ENCODE measurements around the gene ANO6. TPM values are rescaled to one million over a fixed set of nuclear protein-coding genes. Genes with fewer than 3 reads are reported as not detected.

ANO6 gene
- total RNA-seq, 1 donor from 2014 or later = 64.1 TPM

DNA sequence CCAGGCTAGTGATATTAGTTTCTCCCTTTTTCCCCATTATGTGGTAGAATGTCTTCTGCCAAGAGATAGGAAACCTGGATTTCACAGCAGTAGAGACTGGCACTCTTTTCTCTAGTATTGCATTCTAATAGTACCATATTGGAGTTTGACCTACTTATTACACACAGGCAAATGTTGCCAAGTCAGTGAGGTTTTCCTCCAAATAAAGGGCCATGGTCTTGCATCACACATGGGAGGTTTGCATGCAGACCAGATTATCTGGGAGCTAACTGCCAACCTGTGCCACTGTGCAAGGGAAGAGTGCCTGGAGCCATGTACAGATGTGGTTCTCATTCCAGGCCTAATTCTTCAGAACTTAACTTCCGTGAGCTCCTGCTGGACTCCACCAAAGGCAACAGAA lies 113.3 kb downstream of the ANO6 start:
- H3K27ac ChIP-seq = no peak overlapping the region
- TF ChIP-seq, protein P1, sequence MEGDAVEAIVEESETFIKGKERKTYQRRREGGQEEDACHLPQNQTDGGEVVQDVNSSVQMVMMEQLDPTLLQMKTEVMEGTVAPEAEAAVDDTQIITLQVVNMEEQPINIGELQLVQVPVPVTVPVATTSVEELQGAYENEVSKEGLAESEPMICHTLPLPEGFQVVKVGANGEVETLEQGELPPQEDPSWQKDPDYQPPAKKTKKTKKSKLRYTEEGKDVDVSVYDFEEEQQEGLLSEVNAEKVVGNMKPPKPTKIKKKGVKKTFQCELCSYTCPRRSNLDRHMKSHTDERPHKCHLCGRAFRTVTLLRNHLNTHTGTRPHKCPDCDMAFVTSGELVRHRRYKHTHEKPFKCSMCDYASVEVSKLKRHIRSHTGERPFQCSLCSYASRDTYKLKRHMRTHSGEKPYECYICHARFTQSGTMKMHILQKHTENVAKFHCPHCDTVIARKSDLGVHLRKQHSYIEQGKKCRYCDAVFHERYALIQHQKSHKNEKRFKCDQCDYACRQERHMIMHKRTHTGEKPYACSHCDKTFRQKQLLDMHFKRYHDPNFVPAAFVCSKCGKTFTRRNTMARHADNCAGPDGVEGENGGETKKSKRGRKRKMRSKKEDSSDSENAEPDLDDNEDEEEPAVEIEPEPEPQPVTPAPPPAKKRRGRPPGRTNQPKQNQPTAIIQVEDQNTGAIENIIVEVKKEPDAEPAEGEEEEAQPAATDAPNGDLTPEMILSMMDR (IDR thresholded peaks at IDR 0.05) = no peak
- intact Hi-C loops (cut with DNase I) = no loop called here
- ATAC-seq (no peak), DNase-seq (no peak)
- H3K9me3 ChIP-seq = no peaks in the 10 kb centered on the region
- no peak overlapping the region for H3K4me3 ChIP-seq
- H3K36me3 ChIP-seq = no peaks in the 10 kb centered on the region
- H3K4me1 ChIP-seq = no peaks in the 10 kb centered on the region
- H3K27me3 ChIP-seq (ENCODE audit: low read depth) = no peaks in the 10 kb centered on the region

DNA sequence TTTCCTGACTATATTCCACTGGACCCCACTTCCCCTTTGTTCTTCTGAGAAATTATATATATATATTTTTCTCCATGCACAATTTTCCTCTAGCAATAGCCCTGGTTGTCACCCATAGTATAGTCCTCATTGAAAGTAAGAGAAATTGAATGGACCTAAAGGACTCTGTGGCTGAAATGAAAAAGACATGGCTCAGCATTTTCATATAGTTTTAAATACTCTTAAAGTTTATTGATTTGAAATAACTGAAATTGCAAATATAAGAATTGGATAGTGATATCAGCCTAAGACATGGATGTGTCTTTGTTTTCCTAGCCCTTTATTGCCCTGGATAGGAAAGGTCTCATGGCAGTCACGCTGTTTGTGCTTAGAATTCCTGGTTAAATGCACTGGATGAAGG lies 113.8 kb downstream of the ANO6 start:
- H3K4me3 ChIP-seq = no peak overlapping the region
- no peak overlapping the region for H3K27ac ChIP-seq
- intact Hi-C loops (cut with DNase I) = no loop called here
- ATAC-seq (no peak), DNase-seq (no peak)
- no peaks in the 10 kb centered on the region for H3K36me3 ChIP-seq
- H3K27me3 ChIP-seq (ENCODE audit: low read depth) = no peaks in the 10 kb centered on the region
- H3K4me1 ChIP-seq = no peaks in the 10 kb centered on the region
- no peaks in the 10 kb centered on the region for H3K9me3 ChIP-seq
- TF ChIP-seq, protein P1 (IDR thresholded peaks at IDR 0.05) = no peak

DNA sequence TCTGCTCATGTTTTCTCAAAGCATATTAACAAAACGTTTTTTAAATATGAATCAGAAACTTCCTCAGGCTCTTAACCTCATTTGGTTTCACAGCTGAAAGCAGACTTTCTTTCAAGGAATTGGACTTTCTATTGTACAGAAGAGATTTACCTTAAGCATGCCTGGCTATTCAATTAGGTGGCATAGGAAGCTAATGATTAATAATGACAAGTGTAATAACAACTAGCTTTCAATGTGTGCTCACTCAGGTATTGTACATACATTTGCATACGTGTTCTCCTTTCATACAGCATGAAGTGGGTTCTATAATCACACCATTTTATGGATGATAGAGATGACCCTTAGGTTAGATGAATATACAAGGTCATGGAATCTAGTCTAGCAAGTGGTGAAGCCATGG lies 115.7 kb downstream of the ANO6 start:
- DNase-seq (no peak), ATAC-seq (no peak)
- Histone ChIP-seq H3K4me1 (no peaks in the 10 kb centered on the region), H3K27me3 (ENCODE audit: low read depth) (no peaks in the 10 kb centered on the region), H3K9me3 (no peaks in the 10 kb centered on the region), H3K36me3 (no peaks in the 10 kb centered on the region), H3K27ac (no peak overlapping the region), H3K4me3 (no peak overlapping the region)
- TF ChIP-seq, protein P1 (IDR thresholded peaks at IDR 0.05) = no peak
- intact Hi-C loops (cut with DNase I) = no loop called here

DNA sequence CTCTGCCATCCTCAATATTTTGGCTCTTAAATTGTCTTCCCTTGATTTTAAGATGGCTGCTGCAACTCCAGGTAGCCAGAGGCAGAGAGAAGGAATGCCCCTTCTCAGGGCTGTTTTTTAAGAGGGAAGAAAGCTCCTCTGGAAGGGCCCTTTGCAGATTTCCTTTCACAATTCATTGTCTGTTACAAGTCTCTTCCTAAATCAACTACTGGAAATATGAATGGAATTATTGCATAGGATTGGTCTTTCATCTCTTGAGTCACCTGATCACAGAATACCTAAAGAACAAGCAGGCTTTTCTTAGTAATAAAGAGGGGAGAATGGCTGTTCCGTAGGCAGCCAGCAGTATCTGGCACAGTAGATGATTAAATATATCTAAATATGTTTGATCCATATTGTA lies 118.5 kb downstream of the ANO6 start:
- intact Hi-C loops (cut with DNase I) = no loop called here
- Histone ChIP-seq H3K4me1 (no peaks in the 10 kb centered on the region), H3K9me3 (no peaks in the 10 kb centered on the region), H3K4me3 (no peak overlapping the region), H3K27ac (no peak overlapping the region), H3K27me3 (ENCODE audit: low read depth) (no peaks in the 10 kb centered on the region), H3K36me3 (no peaks in the 10 kb centered on the region)
- TF ChIP-seq, protein P1 (IDR thresholded peaks at IDR 0.05) = no peak
- ATAC-seq (no peak), DNase-seq (no peak)

DNA sequence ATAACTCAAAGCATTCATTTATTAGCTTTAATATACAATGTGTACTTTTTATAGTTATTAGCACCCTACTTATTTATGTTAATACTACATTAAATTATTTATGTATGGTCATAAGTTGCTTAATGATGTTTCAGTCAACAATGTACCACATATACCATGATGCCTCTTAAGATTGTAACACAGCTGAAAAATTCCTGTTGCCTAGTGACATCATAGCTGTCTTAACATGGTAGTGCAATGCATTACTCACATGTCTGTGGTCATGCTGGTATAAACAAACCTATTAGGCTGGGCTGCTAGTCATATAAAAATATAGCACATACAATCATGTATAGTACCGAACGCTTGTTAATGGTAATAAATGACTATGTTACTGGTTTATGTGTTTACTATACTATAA lies 120.4 kb downstream of the ANO6 start:
- TF ChIP-seq, protein P1 (IDR thresholded peaks at IDR 0.05) = no peak
- no peaks in the 10 kb centered on the region for H3K36me3 ChIP-seq
- no peaks in the 10 kb centered on the region for H3K9me3 ChIP-seq
- intact Hi-C loops (cut with DNase I) = no loop called here
- H3K4me1 ChIP-seq = no peaks in the 10 kb centered on the region
- no peaks in the 10 kb centered on the region for H3K27me3 ChIP-seq (ENCODE audit: low read depth)
- H3K27ac ChIP-seq = no peak overlapping the region
- ATAC-seq (no peak), DNase-seq (no peak)
- H3K4me3 ChIP-seq = no peak overlapping the region

Data from lower lobe of right lung (tissue), 2 donors.